GM21526 (cell line): ENCODE data around the gene ZC3H15.

ENCODE experiments used
- ATAC-seq: cut with Tn5 transposase; IDR thresholded peaks from one replicate; pipeline ENCODE4 v1.9.1; 2021; ENCODE audit warnings: moderate library complexity; ENCODE audit not compliant: unreplicated experiment, low FRiP score

The ZC3H15 gene

GRCh38 chr2:186535861-186536260 is 49.8 kb downstream of the ZC3H15 start:
- no peak for ATAC-seq

- ATAC-seq = no peak
Observed at GRCh38 chr2:186537019-186537418, 51.0 kb downstream of the ZC3H15 start.

DNA sequence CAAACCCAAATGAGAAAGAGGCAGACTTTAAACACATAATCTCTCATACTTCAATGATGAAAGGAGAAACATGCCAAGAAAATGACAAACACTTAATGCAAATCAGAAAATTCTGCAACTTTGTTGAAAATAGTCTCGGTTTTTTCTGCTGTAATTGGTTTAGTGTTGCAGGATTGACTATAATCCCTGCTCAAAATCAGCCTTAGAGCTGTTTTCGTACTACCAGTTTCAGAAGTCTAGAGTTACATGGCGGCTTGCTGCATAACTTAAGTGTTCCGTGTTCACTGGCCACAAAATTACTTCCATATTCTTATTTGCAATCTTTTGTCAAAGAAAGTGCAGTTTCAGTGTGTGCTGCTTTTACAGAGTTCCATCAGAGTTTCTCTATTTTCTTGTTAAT is 54.9 kb downstream of the ZC3H15 start:
- no peak for ATAC-seq

GRCh38 chr2:186542002-186542401 is 55.9 kb downstream of the ZC3H15 start:
- no peak for ATAC-seq

GRCh38 chr2:186543561-186544131 is 57.6 kb downstream of the ZC3H15 start:
- no peak for ATAC-seq

DNA sequence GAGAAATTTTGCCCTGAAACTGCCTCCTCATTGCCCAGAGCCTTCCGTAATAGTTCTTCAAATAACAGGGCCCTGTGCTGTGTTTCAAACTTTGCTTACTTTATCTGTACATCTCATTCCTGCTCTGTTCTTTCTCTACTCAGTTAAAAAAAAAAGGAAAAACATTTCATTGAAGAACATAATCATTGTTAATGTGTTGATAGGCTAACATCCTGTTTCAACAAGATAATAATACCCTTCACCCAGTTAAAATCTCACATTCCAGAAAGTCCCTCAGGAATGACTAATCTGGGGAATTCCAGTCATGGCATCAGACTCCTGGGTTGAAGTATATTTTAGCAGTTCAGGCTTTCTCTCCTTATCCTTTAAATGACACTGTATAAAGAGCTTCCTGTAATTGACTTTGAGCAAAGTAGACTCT is 58.2 kb downstream of the ZC3H15 start:
- no peak for ATAC-seq

DNA sequence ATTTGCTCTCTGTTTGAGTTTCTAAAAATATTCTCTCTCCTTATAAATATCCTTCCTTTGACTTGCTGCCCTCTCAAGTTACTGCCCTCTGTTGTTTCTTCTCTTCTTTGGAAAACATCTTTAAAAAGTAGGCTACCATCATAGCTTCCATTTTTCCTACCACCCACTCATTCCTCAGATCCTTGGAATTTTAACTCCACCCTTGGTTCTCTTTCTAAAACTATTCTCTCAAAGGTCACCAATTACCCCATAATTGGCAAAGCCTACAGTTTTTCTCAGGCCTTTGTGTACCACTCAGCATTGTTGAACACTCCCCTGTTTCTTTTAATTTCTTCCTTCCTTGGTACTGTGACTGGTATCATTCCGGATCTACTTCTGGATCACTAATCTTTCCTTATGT is 60.8 kb downstream of the ZC3H15 start:
- ATAC-seq = no peak

DNA sequence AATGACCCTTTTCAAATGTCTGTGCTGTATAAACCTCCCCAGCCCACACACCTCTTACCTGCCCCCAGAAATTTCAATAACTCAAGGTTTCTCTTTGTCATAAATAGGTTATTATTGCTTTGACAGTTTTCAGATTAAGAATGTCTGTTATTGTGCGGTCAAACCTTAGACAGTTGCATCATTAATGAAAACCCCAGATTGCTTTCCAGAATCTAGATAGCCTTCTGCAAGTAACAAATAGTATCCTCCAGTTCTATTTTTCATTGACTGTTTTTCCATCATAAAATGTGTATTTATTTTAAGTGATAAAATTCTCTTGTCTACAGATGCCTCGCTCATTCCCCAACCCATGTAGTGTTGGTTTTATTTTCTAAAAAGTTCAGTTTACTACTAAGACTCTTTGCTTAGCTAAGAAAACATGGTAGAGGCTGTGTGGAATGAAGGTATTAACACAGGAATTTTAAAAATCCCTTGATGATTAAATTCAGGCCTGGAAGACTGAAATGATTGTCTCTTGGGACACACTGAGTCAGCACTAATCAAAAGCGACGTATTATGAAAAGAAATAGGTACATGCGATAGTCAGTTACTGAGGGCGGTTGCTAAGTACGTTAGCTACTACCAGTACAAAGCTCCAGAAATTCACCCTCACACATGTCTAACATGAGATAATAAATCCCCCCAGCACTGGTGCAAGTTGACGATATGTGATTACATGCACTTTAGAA is 65.4 kb downstream of the ZC3H15 start:
- ATAC-seq = no peak

GRCh38 chr2:186554429-186554828 is 68.4 kb downstream of the ZC3H15 start:
- no peak for ATAC-seq

DNA sequence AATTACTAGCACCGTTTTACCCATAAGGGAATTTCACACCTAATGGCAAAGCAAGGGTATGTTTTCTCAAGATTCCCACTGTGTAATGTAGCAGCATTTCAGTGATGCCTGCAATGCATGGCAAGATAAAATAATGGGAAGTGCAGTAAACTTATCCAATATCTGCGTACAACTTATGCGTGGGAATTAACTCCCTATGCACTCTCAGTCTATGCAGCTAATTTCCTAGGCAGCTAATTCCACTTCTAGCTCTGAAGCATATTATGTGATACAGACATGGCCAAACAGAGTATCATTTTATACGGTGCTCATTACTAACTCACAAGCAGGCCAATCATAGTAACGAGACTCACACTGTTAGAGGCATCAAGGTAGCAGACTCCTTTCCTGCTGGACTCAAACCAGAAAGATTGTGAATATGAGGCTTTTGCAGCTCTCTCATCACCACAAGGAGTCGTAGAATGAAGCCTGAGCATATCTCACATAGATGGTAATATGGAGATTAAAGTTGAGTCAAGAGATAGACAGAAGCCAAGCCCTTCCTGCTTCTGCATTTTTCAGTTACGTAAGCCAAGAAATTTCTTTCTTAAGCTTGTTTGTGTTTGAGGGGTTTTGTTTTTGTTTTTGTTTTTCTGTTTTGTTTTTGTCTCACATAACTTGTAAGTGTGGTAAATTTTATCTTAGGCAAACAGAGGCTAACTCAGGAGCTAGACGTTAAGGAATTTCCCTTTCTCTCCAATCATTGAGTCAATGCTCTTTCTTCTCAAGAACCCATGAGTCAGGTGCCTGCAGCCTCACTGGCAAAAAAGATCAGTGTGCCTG is 69.0 kb downstream of the ZC3H15 start:
- no peak for ATAC-seq

GRCh38 chr2:186558512-186559276 is 72.6 kb downstream of the ZC3H15 start:
- no peak for ATAC-seq
